NCI-H69 (cell line): ENCODE results near the gene RFX8.
"Not testable (repeated sequence)": the region's sequence is repeated elsewhere in the genome, so short reads cannot be mapped to it uniquely, and the experiment has no call there.

ENCODE experiments used
- DNase-seq: peaks from one replicate; lab custom pipeline; 2025; lab: John Stamatoyannopoulos, UW

Gene RFX8

DNA sequence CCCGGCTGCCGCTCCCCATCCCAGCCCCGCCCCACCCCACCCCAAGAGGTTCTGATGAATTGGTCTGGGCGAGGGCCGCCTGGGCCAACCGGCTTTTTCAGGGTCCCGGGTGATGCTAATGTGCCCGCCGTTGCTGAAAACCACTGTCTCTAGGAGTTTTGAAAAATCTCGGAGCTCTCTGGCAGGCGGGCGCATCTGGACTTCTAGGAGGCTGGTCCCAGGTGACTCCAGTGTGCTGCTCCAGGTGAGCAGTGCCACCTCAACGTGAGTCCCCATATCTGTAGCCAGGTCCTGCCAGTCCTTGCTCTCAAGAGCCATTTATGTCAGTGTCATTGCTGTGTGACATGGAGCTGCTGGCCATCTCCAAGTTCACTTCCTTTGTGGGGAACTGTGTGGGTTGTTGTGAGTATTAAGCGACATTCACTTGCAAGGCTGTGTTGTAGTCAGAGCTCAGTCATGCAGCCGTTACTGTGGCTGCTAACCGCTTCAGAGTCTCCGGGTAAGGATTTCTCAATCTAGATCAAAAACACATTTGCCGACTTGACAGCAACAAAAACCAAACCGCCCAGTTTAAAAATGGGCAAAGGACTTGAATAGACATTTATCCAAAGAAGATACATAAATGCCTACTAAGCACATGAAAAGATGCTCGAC, at the start of gene RFX8:
Gene RFX8 (minus strand): TSS at position 382 of the 654 bp plus-strand sequence. CDS start 8,264 bp downstream, outside the sequence.
- no peak for DNase-seq

DNA sequence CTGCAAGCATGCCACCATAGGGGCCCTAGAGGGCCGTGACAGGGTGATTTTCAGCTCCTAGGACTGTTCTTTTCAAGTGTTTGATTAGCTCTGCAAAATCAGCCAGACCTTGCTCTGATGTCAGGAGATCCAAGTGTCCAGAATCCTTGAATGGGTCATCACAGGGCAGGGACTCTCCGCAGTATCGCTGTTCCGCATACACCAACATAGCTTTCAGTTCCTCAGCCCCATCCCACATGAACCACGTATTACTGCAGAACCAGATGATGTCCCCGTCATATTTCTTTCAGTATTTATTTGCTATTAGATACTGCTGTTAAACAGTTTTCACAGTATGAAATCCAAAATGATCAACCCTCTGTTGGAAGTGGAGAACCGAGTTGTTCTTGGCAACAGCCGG, 46.6 kb upstream of the RFX8 start:
- DNase-seq = no peak

DNA sequence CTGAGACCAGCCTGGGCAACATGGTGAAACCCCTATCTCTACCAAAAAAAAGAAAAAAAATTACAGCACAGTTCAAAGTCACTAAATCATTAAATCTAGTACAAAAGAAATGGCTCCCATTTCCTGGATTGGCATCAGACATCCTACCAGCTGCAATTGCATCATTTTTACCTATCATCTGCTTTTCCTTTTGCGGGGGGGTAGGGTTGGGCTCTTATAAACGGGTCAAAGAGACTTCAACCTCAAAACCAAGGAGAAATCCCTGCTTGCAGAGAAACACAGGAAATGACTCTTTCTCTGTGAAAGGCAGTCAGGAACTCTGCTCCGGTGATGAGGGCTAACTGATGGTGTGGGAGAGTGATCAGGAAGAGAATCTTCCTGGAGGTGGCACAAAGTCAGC, 45.3 kb upstream of the RFX8 start:
- no peak for DNase-seq

DNA sequence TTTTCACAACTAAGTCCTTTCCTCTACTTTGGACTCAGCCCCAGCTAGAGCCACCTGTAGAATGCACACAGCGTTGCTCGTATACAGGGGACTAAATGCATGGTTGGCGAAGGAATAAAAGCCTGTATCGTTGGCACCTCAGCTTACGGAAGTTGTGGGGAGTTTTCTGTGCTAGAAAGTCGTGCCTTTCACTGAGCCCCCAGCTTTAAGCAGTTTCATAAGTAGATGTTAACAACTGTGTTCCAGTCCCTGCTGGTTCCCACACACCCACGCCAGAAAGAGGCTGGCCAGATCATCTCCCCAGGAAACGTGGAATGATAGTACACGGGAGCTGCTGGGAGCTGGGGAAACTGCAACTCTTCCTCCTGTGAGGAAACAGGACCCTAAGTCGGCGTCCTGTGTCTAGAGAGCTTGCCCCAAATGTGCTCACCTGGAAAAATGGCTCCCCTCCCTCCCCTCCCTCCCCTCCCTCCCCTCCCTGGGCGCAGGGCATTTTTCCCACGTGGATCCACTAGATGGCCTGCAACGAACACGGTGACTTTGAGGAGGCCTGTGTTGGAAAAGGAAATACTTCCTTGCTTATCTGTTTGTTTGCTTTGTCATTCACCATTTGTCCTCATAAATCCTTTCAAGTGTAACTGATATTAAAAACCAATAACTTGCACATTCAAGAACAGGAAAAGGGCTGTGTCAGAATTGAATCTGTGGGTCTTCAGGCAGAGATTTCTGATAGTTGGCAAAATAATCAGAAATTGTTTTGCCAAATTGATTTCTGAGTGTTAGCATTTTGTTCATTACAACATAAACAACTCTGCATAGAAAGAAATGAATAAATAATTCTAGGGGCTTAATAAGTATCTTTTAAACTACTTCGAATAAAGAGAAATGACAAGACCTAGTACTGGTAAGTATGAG, 43.9 kb upstream of the RFX8 start:
- DNase-seq = peak; percentile 54

DNA sequence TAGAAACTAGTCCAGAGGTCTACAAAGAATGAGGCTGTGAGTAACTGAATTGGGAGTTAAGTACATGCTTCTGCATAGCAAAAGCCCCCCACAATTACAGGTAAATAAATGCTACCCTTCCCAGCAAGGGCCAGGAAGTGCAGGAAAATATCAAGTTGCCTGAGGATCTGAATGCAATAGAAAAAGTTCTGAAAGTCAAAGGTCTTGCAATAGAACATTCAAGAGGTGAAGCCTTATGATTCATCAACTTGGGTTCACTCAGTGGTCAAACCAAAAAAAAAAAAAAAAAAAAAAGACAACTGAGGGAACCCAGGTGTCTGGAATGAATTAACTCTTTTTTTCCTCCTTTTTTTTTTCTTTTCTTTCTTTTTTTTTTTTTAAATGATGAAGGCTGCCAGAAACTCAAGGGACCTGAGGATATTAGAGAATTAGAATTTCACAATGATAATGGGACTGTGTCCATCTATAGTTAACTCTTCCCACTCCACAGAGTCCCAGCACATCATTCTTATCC, 42.9 kb upstream of the RFX8 start:
- DNase-seq = no peak

DNA sequence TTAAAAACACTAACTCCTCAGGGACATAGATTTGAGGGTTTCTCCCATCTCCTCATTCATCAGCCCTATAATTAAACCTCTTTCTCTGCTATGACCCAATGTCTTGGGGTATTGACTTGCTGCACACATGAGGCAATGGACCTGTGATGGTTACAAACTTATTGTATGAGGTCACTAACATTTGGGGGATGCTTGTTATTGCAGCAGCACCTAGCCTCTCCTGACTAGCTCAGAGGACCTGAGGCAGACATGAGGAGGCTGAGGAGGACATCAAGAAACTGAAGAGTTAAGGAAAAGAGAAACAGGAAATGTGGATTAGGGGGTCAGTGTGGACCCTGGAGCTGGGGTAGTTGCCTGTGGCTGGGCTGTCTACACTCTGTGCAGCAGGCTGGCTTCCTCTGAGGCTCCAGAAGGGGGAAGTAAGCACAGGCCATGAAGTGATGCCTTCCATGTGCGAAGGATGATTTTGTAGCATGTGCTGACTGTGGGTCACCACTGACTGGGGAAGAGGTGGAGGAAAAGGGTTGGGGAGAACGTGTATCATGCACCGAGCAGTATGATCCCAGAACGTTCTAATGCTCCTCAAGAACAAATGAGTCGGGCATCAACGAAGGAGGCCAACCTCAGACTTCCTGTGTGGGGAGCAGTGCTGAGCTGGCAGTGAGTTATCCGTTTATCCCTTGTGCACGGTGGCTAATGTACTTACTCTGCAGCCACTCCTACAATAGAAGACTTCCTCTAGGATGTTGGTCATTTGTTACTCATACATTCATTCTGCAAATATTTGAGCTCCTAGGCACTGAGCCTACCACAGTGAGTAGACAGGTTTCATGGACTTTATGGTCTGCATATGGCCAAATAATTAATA, 42.1 kb upstream of the RFX8 start:
- no peak for DNase-seq

DNA sequence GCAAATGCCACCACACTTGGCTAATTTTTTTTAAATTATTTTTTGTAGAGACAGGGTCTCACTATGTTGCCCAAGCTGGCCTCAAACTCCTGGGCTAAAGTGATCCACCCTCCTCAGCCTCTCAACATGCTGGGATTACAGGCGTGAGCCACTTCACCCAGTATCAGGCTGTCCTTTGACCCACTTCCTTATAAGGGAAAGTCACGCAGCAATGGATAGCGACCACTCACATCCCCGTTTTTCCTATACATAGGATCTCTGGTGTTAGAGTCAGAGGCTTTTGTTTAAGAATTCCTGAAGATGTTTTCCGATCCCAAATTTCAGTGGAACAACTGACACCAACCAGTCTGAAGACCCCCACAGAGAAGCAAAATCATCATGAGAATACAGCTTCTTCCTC, 41.4 kb upstream of the RFX8 start:
- DNase-seq = no peak

DNA sequence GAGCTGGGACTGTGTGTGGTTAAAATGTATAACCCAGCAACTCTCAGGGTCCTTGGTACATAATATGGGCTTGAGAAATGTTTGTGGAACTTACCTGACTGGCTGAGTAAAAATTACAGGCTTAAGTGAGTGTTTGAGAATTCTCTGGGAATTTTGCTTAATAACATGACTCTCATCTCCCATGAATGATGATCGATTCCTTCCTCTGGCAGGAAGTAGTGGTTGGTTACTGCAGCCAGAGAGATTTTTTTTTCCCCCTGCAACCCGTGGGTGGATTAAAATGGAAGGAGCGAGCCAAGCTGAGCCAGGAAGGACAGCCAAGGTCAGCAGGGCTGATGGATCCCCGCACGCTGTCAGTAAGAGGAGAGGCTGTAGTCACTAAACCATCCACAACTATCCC, 40.6 kb upstream of the RFX8 start:
- DNase-seq = no peak

DNA sequence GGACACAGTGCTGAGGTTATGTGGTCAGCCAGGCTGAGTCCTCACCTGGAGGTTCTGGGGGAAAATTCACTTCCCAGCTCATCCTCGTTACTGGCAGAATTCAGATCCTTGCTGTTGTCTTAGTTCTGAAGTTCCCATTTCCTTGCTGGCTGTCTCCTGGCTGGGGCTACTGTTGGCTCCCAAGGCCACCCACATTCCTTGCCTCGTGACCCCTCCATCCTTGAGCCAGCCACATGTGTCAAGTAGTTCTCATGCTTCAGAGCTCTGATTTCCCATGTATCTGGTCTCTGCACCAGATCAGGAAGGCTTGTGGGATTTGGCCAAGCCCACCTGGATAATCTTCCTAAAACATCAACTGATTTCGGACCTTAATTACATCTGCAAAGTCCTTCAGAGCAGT, 38.1 kb upstream of the RFX8 start:
- no peak for DNase-seq

DNA sequence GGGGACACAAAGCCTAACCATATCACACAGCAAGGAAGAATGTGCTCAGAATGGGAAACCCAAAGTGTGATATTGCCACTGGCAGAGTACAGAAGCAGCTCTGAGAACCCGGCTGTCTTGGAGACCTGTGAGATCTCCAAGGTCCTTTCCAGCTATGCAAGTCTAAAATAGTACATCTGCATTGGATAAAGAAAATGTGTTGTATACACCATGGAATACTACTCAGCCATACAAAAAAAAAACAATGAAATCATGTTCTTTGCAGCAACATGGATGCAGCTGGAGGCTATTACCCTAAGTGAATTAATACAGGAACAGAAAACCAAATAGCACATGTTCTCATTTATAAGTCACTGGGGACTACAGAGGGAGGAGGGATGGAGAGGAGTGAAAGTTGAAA, 36.5 kb upstream of the RFX8 start:
- DNase-seq = no peak

DNA sequence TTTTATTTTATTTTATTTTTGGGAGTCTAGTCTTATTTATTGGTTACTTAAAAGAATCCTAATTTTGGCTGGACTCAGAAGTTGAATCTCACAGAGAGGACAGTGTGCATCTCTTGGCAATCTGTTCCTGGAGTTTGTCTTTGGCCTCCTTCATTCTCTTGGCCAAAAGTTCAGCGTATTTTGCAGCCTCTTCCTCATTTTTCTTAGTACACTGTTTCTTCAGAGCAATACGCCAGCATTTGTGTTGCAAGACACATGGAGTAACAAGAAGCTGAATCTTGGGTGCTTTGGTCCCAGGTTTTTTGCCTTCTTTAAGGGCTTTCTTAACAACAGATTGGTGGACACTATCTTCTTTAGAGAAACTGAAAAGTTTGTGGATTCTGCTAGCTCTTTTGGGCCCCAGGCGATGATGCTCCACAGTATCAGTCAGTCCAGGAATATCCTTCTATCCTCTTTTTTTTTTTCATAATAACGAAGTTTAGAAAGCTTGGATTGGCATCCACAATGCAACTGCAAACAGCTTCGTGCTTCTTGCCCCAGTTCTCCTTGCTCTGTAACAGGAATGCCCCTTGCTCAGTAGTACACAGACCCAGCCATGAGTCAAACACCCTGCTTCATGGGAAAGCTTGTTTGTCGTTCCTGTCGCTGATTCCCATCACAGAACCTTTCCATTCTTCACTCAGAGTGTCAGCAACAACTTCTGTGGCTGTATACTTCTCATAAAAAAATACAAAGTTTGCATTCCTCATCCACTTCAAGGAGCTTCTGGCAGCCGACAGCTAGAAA, 34.8 kb upstream of the RFX8 start:
- DNase-seq = no peak

DNA sequence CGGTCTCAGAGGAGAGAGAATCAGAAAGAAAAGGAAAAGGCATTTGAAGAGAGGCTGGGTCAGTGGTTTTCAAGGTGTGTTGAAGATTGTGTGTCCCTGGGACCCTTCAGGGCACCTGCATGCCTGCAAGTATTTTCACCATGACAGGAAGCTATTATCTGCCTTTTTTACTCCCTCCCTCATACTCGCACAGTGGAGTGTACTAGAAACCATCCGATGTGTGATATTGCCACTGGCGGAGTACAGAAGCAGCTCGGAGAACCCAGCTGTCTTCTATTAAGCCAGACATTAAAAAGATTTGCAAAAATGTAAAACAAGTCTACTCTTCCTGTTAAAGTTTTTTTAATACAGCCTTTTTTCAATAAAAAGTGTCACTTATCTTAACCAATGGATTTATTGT, 33.7 kb upstream of the RFX8 start:
- no peak for DNase-seq

DNA sequence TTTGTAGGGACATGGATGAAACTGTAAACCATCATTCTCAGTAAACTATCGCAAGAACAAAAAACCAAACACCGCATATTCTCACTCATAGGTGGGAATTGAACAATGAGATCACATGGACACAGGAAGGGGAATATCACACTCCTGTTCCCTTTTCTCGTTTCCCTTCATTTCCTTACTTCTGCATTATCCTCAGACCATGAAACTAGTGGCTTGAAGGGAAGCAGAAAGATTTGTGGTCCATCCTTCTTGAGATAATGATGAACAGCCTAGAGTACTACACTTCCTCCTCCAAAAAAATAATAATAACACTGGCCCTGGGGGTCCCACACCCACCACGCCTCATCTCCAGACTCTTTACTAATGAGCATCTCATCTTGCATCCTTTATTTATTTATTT, 30.4 kb upstream of the RFX8 start:
- not testable (repeated sequence) for DNase-seq

DNA sequence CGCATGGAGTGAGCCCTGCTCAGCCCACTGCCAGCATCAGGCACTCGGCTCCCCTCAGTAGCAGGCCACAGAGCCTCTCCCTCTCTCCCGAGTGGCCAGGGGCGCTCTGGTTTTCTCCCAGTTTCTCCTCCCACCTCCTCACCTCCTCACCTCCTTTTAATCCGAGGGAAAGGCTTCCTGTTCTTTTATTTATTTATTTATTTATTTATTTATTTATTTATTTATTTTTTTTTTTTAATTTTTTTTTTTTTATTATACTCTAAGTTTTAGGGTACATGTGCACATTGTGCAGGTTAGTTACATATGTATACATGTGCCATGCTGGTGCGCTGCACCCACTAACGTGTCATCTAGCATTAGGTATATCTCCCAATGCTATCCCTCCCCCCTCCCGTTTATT, 29.8 kb upstream of the RFX8 start:
- DNase-seq = not testable (repeated sequence)

DNA sequence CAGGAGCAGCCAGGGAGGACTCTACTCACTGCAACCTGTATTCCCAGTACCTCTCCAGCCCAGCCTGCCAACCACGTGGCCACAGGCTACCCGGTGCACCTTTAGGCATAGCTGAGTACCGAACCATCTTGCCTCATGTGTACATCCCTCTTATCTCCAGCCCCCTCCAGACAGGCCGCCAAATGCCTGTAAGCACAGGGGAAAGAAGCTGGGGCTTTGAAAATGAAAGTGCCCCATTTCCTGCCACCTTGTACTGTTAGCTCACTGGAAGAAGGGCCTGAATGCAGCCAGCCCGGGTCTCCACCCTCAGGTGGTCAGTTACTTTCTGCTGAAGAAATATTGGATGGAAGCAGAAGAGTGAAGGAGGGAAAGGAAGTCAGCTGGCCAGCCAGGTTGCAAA, 27.2 kb upstream of the RFX8 start:
- no peak for DNase-seq

DNA sequence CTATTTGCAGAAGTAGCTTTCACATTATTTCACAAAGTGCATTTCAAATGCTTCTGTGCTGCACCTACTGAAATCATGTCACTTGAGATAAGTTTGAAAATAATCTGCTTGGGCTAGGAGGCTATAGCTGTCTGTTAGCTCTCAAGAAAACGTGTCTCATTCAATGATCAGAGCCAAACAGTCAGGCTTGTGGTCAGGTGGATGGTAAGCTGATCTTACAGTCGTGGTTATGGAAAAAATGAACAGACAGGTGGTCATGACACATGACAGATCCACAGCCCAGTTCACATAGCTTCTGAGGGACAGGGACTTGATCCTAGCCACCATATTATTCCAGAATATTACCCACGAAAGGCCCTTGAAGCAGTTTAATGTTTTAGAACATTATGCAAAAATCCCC, 26.5 kb upstream of the RFX8 start:
- no peak for DNase-seq

DNA sequence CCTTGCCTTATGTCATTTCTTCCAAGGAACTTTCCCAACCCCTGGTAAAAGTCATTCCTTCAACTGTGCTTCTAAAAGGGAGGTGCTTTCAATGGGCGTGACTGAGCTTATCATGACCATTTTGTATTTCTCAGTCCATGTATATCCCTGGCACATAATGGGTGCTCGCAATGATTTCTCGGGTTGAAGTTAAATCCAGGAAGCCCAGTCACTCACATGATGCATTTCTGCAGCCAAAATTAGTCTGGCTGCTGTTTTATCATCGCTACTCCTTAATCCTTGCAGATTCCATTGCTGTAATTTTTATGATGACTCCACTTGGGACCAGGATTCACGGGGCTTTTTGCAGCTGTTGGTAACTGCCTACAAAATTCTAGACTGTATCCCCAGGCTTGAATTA, 25.9 kb upstream of the RFX8 start:
- no peak for DNase-seq

DNA sequence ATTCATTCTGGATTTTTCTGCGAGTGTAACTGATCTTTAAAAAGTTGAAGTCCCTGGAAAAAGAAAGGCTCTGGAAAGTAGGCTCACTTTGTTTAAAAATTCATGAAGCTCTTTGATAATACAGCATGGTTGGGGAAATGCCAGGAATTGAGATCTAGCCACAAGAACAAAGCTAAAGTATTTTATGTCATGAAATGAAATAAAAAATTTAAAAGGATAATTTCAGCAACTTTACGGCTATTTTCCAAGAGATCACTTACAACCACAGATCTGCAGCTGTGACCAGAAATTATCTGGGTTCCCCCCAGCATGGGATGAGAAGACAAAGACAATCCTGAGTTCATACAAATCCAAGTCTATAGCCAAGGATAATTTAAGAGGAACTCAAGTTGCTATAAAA, 25.3 kb upstream of the RFX8 start:
- no peak for DNase-seq

DNA sequence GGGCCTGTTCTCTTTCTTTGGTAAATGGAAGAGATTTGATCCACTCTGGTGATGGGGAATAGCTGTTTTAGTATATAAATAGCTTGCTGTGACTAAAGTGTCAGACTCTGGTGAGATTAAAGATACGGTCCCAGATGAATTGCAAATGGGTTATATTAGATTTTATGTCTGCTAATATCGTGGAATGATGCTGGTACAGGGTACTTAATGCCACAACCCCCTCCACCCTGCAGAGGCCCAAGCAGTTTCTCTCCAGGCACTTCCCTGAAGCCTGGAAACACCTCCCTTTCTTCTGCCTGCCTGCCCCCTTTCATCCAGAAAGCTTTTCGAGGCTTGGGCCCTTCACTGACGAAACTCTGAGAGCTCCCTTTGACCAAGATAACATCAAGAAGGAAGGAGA, 21.4 kb upstream of the RFX8 start:
- no peak for DNase-seq

DNA sequence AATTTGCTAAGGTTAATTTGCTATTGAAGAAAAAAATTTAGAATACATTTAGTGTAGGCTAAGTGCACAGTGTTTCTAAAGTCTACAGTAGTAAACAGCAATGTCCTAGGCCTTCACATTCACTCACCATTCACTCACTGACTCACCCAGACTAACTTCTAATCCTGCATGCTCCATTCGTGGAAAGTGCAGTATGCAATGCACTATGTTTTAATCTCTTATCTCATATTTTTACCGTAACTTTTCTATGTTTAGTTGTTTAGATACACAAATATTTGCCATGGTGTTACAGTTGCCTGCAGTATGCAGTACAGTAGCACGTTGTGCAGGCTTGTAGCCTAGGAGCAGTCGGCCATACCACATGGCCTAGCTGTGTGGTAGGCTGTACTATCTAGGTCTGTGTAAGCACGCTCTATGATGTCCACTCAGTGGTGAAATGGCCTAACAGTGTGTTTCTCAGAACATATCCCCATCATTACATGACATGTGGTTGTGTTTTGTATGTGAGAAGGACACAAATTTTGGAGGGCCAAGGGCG, 18.1 kb upstream of the RFX8 start:
- no peak for DNase-seq

DNA sequence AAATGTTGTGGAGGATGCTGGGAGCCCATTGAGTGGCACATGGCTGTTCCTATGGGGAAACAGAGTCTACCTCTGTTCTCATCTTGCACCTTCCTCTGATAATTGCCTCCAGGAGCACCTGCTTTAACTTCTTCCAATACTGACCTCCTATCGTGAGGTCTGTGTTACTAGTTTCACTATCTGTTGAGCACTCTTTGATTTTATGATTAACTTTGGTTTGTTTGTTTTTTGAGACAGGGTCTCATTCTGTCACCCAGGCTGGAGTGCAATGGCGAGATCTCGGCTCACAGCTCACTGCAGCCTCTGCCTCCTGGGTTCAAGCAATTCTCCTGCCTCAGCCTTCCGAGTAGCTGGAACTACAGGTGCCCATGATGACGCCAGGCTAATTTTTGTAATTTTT, 12.1 kb upstream of the RFX8 start:
- DNase-seq = no peak
